K562 (cell line): ENCODE results near the gene ALG5. TPM values are rescaled to one million over a fixed set of nuclear protein-coding genes. Genes with fewer than 3 reads are reported as not detected.

ENCODE experiments used
- ATAC-seq: fragments of 200-7000 bp; cut with Tn5 transposase; 3 replicates; pipeline ENCODE4 v1.9.1; 2020; ENCODE audit warnings: moderate library complexity
- BruUV-seq: library from RNA; stranded (reverse); fragments of 400-500 nt; replicated peaks from 2 replicates; lab custom pipeline; 2021; lab: Mats Ljungman, UMichigan
- CTCF ChIA-PET: fragments of 300-600 bp; formaldehyde crosslinking; extraction: SDS; loops from one replicate; lab custom pipeline; 2021; ENCODE audit warnings: low intra/inter-chr PET ratio; lab: Yijun Ruan, JAX
- POLR2A ChIA-PET: fragments of 300-600, 350-650 bp; sonication (Branson Sonifier 250); formaldehyde crosslinking; extraction: SDS; loops from one replicate; lab custom pipeline; 2021; ENCODE audit warnings: antibody characterized with exemption, inconsistent platforms; lab: Yijun Ruan, JAX
- DNase-seq, 4 experiments: peaks; one replicate each; pipeline versions ENCODE4 v3.0.0 to v3.0.0-alpha.2; 2011 to 2018; ENCODE audit warnings: low spot score in 3 of 4, mixed read lengths in 3 of 4; ENCODE audit errors: extremely low read depth in 1 of 4
- FAIRE-seq: peaks from 2 replicates; lab custom pipeline; 2011; peaks lifted over from hg19 to GRCh38; lab: Jason Lieb, UNC
- H2AFZ ChIP-seq: 2 replicates; pipeline ENCODE4 v1.6.0; 2011; ENCODE audit warnings: low read depth, low read length, control low read depth, inconsistent platforms
- H3K27ac ChIP-seq: fragments of 200-600 bp; 3 replicates; pipeline ENCODE4 v1.8.0; 2011; ENCODE audit warnings: low read depth, mild to moderate bottlenecking, control low read depth, inconsistent platforms, low read length, moderate library complexity, mixed read lengths; ENCODE audit errors: extremely low read depth
- H3K27me3 ChIP-seq, 2 experiments: fragments of 300-600 bp in 1 of 2; 2 replicates in 1 of 2; 3 replicates in 1 of 2; pipeline versions ENCODE4 v1.6.0 to v1.8.0; 2011; ENCODE audit warnings: inconsistent platforms in 2 of 2, low read length in 2 of 2, mild to moderate bottlenecking in 1 of 2, mixed read lengths in 1 of 2, moderate library complexity in 1 of 2; ENCODE audit not compliant: control insufficient read depth in 2 of 2, insufficient read depth in 2 of 2
- H3K36me3 ChIP-seq: fragments of 300-600 bp; 3 replicates; pipeline ENCODE4 v1.8.0; 2011; ENCODE audit warnings: mild to moderate bottlenecking, low read length, inconsistent platforms; ENCODE audit not compliant: control insufficient read depth, insufficient read depth
- H3K4me1 ChIP-seq, 2 experiments: fragments of 200-600 bp in 1 of 2; replicated peaks in 1 of 2; 2 replicates in 1 of 2; 3 replicates in 1 of 2; pipeline versions ENCODE4 v1.5.1 to v1.8.0; 2011; ENCODE audit warnings: inconsistent platforms in 2 of 2, low read length in 2 of 2, mild to moderate bottlenecking in 1 of 2, mixed read lengths in 1 of 2, moderate library complexity in 1 of 2; ENCODE audit not compliant: control insufficient read depth in 2 of 2, insufficient read depth in 2 of 2
- H3K4me2 ChIP-seq: 2 replicates; pipeline ENCODE4 v1.6.1; 2011; ENCODE audit warnings: low read length, control low read depth, inconsistent platforms, mixed read lengths; ENCODE audit not compliant: insufficient read depth
- H3K4me3 ChIP-seq: fragments of 200-600 bp; sonication (generic), shearing (Covaris generic); 2 replicates; pipeline ENCODE4 v1.5.1; 2016; ENCODE audit warnings: control low read depth, inconsistent platforms
- H3K79me2 ChIP-seq: fragments of 200-600 bp; 3 replicates; pipeline ENCODE4 v1.8.0; 2011; ENCODE audit warnings: low read length, inconsistent platforms; ENCODE audit not compliant: control insufficient read depth, insufficient read depth
- H3K9ac ChIP-seq, 2 experiments: 2 replicates each; pipeline versions ENCODE4 v1.6.0 to v1.6.1; 2011; ENCODE audit warnings: low read depth in 2 of 2, low read length in 2 of 2, control low read depth in 1 of 2, inconsistent platforms in 1 of 2, mild to moderate bottlenecking in 1 of 2, mixed read lengths in 1 of 2; ENCODE audit not compliant: insufficient read depth in 1 of 2
- H3K9me1 ChIP-seq: one replicate; pipeline ENCODE4 v1.6.0; 2011; ENCODE audit warnings: inconsistent platforms, mild to moderate bottlenecking, low read length, moderate library complexity; ENCODE audit not compliant: control insufficient read depth, insufficient read depth
- H3K9me3 ChIP-seq: replicated peaks from 2 replicates; pipeline ENCODE4 v1.5.1; 2011; ENCODE audit warnings: low read depth, low read length, inconsistent platforms; ENCODE audit not compliant: control insufficient read depth, insufficient read depth
- H4K20me1 ChIP-seq: replicated peaks from 2 replicates; pipeline ENCODE4 v1.6.1; 2011; ENCODE audit warnings: low read length, inconsistent platforms, mixed read lengths; ENCODE audit not compliant: control insufficient read depth, insufficient read depth
- ARID2 ChIP-seq: fragments of 450-650 bp; IDR thresholded peaks from 2 replicates; pipeline ENCODE4 v1.6.1; 2017; ENCODE audit warnings: antibody characterized with exemption, mild to moderate bottlenecking
- HMG20A ChIP-seq: fragments of 450-650 bp; formaldehyde crosslinking; conservative IDR thresholded peaks from 2 replicates; pipeline ENCODE4 v1.4.0; 2020; ENCODE audit warnings: mild to moderate bottlenecking, mixed read lengths
- MAFG ChIP-seq: fragments of 450-650 bp; conservative IDR thresholded peaks from 2 replicates; pipeline ENCODE4 v1.6.1; 2016; ENCODE audit warnings: missing genetic modification characterization, missing compliant biosample characterization
- YY1 ChIP-seq, 3 experiments: IDR thresholded peaks; 2 replicates each; pipeline ENCODE4 v1.6.1; 2011; ENCODE audit warnings: low read length in 2 of 3, mild to moderate bottlenecking in 2 of 3, moderate library complexity in 2 of 3, borderline replicate concordance in 1 of 3, control low read depth in 1 of 3, low read depth in 1 of 3; ENCODE audit not compliant: insufficient read depth in 3 of 3, insufficient replicate concordance in 2 of 3, control insufficient read depth in 1 of 3, insufficient read length in 1 of 3; ENCODE audit errors: extremely low read depth in 1 of 3
- ZKSCAN1 ChIP-seq: fragments of 150-350 bp; IDR thresholded peaks from 2 replicates; pipeline ENCODE4 v1.6.1; 2016; ENCODE audit warnings: low read depth, low read length
- ZNF311 ChIP-seq: fragments of 250-450 bp; sonication (Bioruptor Pico); IDR thresholded peaks from 2 replicates; pipeline ENCODE4 v1.4.0; 2020; ENCODE audit warnings: mild to moderate bottlenecking, moderate library complexity
- WGBS: fragments of 100-300 bp; shearing (Covaris generic); methylation state at CpG from one replicate; pipeline ENCODE4 v1.1.6; 2016; ENCODE audit warnings: low coverage, mixed read lengths; ENCODE audit not compliant: insufficient coverage; ENCODE audit errors: missing lambda C conversion rate; 5-methylcytosine and 5-hydroxymethylcytosine counted together
- in situ Hi-C: fragments of 300-500 bp; cut with MboI; formaldehyde crosslinking; loops from 4 replicates; pipeline ENCODE4 v1.15.0; 2018; ENCODE audit warnings: inconsistent platforms, mixed read lengths
- intact Hi-C: fragments of 100-400 bp; cut with micrococcal nuclease; formaldehyde crosslinking; loops from 2 replicates; pipeline ENCODE4 v1.14.2; 2022
- polyA plus RNA-seq, 8 experiments: library from polyadenylated mRNA; depleted of rRNA in 4 of 8; stranded (reverse) in 5 of 8; unstranded in 3 of 8; fragments of >200 nt; fragmentation: Nextera tagmentation in 2 of 8; fragmentation: Illumina TruSeq in 1 of 8; extraction: Ambion mirVana in 2 of 8; extraction: Trizol in 1 of 8; gene quantifications; 2 replicates each; pipeline versions ENCODE4 v1.2.1 to v1.2.3, GENCODE V29; 2011 to 2014; ENCODE audit warnings: inconsistent platforms in 1 of 8, missing spikeins in 1 of 8
- total RNA-seq, 7 experiments: library from RNA; depleted of rRNA in 6 of 7; stranded (reverse); fragments of >200 nt in 6 of 7; fragmentation: Illumina TruSeq in 2 of 7; extraction: Trizol in 2 of 7; gene quantifications; 2 replicates each; pipeline versions ENCODE4 v1.2.1 to v1.2.3, GENCODE V29; 2011 to 2021; ENCODE audit warnings: low replicate concordance in 1 of 7
- TF ChIP-seq, protein P1 (sequence below): fragments of 250-450 bp; sonication (Bioruptor Pico); IDR thresholded peaks from 2 replicates; pipeline ENCODE4 v1.6.1; 2021; ENCODE audit warnings: mild to moderate bottlenecking
- TF ChIP-seq, protein P2 (sequence below): fragments of 450-650 bp; IDR thresholded peaks from 2 replicates; pipeline ENCODE4 v1.6.1; 2017; ENCODE audit warnings: mild to moderate bottlenecking, moderate library complexity
- TF ChIP-seq, protein P3 (sequence below): fragments of 450-650 bp; conservative IDR thresholded peaks from 2 replicates; pipeline ENCODE4 v1.6.1; 2016; ENCODE audit warnings: missing genetic modification characterization, low read depth, mild to moderate bottlenecking, control low read depth, missing compliant biosample characterization
- TF ChIP-seq, protein P4 (sequence below), 2 experiments: fragments of 450-650 bp; IDR thresholded peaks; 2 replicates each; pipeline ENCODE4 v1.6.1; 2016
- TF ChIP-seq, protein P5 (sequence below), 2 experiments: IDR thresholded peaks in 1 of 2; conservative IDR thresholded peaks in 1 of 2; 2 replicates each; pipeline ENCODE4 v1.6.1; 2016; ENCODE audit warnings: low read depth in 2 of 2, mild to moderate bottlenecking in 1 of 2, missing compliant biosample characterization in 1 of 2, missing genetic modification characterization in 1 of 2, moderate library complexity in 1 of 2

Gene ALG5
- total and polyA plus RNA-seq, 9 of the 15 experiments (the other 6 are each of a cell fraction or from before 2014, with no cell fraction given) = 33.6 to 80.5 (median 48.2) TPM

DNA sequence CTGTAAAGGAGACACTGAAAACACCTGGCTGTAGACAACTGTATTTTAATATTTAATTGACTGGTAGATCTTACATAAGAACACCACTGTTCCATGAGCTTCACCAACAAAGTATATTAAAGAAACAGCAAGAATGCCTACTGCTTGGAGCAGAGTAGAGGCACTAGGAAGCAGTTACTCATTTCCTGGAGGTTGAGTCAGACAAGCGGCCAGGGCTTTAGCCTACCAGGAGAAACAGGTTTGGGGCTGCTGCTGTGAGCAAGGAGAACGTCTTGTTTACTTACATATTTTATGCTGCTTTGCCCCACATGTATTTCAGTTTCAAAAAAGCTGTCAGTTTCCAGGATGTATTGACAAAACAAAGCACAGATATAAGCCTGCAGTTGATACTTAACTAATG lies 33.4 kb downstream of the ALG5 start:
- CTCF ChIA-PET = no interaction called here
- in situ Hi-C loops (no loop called here), intact Hi-C loops (no loop called here)

More for the DNA sequence above, 33.4 kb downstream of the ALG5 start:
- H4K20me1 ChIP-seq = no peaks in the 10 kb centered on the region
- H3K79me2 ChIP-seq = no peaks in the 10 kb centered on the region
- TF ChIP-seq YY1 (IDR thresholded peaks at IDR 0.05; ENCODE audit: borderline replicate concordance in 1 of 3, control insufficient read depth in 1 of 3, extremely low read depth in 1 of 3, insufficient read depth in 3 of 3, insufficient read length in 1 of 3, insufficient replicate concordance in 2 of 3, low read depth in 1 of 3, low read length in 2 of 3) (no peak), HMG20A (no peak), ZNF311 (CRISPR knock-in tag) (no peak), ZKSCAN1 (no peak), MAFG (no peak), ARID2 (no peak)
- TF ChIP-seq, protein P1, sequence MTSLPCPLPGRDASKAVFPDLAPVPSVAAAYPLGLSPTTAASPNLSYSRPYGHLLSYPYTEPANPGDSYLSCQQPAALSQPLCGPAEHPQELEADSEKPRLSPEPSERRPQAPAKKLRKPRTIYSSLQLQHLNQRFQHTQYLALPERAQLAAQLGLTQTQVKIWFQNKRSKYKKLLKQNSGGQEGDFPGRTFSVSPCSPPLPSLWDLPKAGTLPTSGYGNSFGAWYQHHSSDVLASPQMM (CRISPR knock-in tag) = no peak
- TF ChIP-seq, protein P2, sequence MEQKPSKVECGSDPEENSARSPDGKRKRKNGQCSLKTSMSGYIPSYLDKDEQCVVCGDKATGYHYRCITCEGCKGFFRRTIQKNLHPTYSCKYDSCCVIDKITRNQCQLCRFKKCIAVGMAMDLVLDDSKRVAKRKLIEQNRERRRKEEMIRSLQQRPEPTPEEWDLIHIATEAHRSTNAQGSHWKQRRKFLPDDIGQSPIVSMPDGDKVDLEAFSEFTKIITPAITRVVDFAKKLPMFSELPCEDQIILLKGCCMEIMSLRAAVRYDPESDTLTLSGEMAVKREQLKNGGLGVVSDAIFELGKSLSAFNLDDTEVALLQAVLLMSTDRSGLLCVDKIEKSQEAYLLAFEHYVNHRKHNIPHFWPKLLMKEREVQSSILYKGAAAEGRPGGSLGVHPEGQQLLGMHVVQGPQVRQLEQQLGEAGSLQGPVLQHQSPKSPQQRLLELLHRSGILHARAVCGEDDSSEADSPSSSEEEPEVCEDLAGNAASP = no peak
- TF ChIP-seq, protein P3, sequence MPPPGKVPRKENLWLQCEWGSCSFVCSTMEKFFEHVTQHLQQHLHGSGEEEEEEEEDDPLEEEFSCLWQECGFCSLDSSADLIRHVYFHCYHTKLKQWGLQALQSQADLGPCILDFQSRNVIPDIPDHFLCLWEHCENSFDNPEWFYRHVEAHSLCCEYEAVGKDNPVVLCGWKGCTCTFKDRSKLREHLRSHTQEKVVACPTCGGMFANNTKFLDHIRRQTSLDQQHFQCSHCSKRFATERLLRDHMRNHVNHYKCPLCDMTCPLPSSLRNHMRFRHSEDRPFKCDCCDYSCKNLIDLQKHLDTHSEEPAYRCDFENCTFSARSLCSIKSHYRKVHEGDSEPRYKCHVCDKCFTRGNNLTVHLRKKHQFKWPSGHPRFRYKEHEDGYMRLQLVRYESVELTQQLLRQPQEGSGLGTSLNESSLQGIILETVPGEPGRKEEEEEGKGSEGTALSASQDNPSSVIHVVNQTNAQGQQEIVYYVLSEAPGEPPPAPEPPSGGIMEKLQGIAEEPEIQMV = no peak
- TF ChIP-seq, protein P4, sequence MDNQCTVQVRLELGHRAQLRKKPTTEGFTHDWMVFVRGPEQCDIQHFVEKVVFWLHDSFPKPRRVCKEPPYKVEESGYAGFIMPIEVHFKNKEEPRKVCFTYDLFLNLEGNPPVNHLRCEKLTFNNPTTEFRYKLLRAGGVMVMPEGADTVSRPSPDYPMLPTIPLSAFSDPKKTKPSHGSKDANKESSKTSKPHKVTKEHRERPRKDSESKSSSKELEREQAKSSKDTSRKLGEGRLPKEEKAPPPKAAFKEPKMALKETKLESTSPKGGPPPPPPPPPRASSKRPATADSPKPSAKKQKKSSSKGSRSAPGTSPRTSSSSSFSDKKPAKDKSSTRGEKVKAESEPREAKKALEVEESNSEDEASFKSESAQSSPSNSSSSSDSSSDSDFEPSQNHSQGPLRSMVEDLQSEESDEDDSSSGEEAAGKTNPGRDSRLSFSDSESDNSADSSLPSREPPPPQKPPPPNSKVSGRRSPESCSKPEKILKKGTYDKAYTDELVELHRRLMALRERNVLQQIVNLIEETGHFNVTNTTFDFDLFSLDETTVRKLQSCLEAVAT (IDR thresholded peaks at IDR 0.05) = no peak
- TF ChIP-seq, protein P5, sequence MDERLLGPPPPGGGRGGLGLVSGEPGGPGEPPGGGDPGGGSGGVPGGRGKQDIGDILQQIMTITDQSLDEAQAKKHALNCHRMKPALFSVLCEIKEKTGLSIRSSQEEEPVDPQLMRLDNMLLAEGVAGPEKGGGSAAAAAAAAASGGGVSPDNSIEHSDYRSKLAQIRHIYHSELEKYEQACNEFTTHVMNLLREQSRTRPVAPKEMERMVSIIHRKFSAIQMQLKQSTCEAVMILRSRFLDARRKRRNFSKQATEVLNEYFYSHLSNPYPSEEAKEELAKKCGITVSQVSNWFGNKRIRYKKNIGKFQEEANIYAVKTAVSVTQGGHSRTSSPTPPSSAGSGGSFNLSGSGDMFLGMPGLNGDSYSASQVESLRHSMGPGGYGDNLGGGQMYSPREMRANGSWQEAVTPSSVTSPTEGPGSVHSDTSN (CRISPR knock-in tag; IDR thresholded peaks at IDR 0.05; ENCODE audit: low read depth) = no peak
- TF ChIP-seq, protein P5 (tag; conservative IDR thresholded peaks at IDR 0.05; ENCODE audit: low read depth) = no peak
- ATAC-seq = no peak
- H2AFZ ChIP-seq = no peak overlapping the region
- no TSS peak for BruUV-seq
- no peaks in the 10 kb centered on the region for H3K27me3 ChIP-seq
- H3K4me3 ChIP-seq = no peak overlapping the region
- WGBS = 57% methylated on average over 2 of the region's 2 CpGs
- H3K9me3 ChIP-seq = no peaks in the 10 kb centered on the region
- DNase-seq = no peak
- H3K27ac ChIP-seq = no peak overlapping the region
- no peaks in the 10 kb centered on the region for H3K4me1 ChIP-seq
- no peaks in the 10 kb centered on the region for H3K9me1 ChIP-seq
- no peak overlapping the region for H3K4me2 ChIP-seq
- H3K36me3 ChIP-seq = peaks cover 70% of the 10 kb centered on the region; the same call in 2 of the 3 replicates
- POLR2A ChIA-PET = interaction anchor here (1.5 kb wide), 1 partner anchor 9 kb away, joined by 3 read pairs; no protein-coding TSS in a partner anchor
- no peak overlapping the region for H3K9ac ChIP-seq
- no peak for FAIRE-seq
